HEK293 (cell line): Measurements from ENCODE around the gene COTL1.

Source experiments
- CTCF ChIA-PET: fragments of 350-600 bp; formaldehyde crosslinking; extraction: SDS; loops from one replicate; lab custom pipeline; 2021; ENCODE audit warnings: antibody characterized with exemption; lab: Yijun Ruan, JAX
- POLR2A ChIA-PET: fragments of 300-600 bp; formaldehyde crosslinking; extraction: SDS; loops from one replicate; lab custom pipeline; 2020; ENCODE audit warnings: antibody characterized with exemption, inconsistent platforms; lab: Yijun Ruan, JAX
- H3K27ac ChIP-seq: fragments of 200-500 bp; sonication (Bioruptor generic); 2 replicates; pipeline ENCODE4 v1.5.1; 2014; ENCODE audit warnings: low read depth, low read length, control low read depth, inconsistent platforms; ENCODE audit errors: extremely low read depth
- H3K36me3 ChIP-seq, 2 experiments: fragments of 200-500 bp in 1 of 2; sonication (Bioruptor generic) in 1 of 2; 1 replicate in 1 of 2; 2 replicates in 1 of 2; pipeline ENCODE4 v1.5.1; 2014 to 2017; ENCODE audit warnings: inconsistent platforms in 2 of 2, low read length in 2 of 2; ENCODE audit not compliant: control insufficient read depth in 2 of 2, insufficient read depth in 1 of 2
- H3K4me1 ChIP-seq: fragments of 200-500 bp; sonication (Bioruptor generic); 2 replicates; pipeline ENCODE4 v1.5.1; 2014; ENCODE audit warnings: mild to moderate bottlenecking, low read length, inconsistent platforms; ENCODE audit not compliant: control insufficient read depth, insufficient read depth
- H3K4me3 ChIP-seq: 2 replicates; pipeline ENCODE4 v1.5.1; 2011; ENCODE audit warnings: low read depth, mild to moderate bottlenecking, control low read depth, low read length, moderate library complexity
- H3K9me3 ChIP-seq: fragments of 200-500 bp; sonication (Bioruptor generic); 2 replicates; pipeline ENCODE4 v1.5.1; 2014; ENCODE audit warnings: low read depth, low read length, inconsistent platforms; ENCODE audit not compliant: control insufficient read depth, insufficient read depth
- ELK4 ChIP-seq: IDR thresholded peaks from 2 replicates; pipeline ENCODE4 v1.6.1; 2011; ENCODE audit warnings: mild to moderate bottlenecking, low read depth, low read length, borderline replicate concordance
- GLI4 ChIP-seq: fragments of 450-650 bp; formaldehyde crosslinking; IDR thresholded peaks from 2 replicates; pipeline ENCODE4 v1.5.1; 2016; ENCODE audit warnings: missing biosample characterization, missing genetic modification characterization
- KLF17 ChIP-seq: fragments of 450-650 bp; formaldehyde crosslinking; IDR thresholded peaks from 2 replicates; pipeline ENCODE4 v1.5.1; 2016; ENCODE audit warnings: missing biosample characterization, missing genetic modification characterization
- KLF8 ChIP-seq: fragments of 450-650 bp; formaldehyde crosslinking; IDR thresholded peaks from 2 replicates; pipeline ENCODE4 v1.5.1; 2016; ENCODE audit warnings: missing biosample characterization, missing genetic modification characterization
- YY1 ChIP-seq: fragments of 450-650 bp; formaldehyde crosslinking; IDR thresholded peaks from 2 replicates; pipeline ENCODE4 v1.5.1; 2018; ENCODE audit warnings: missing biosample characterization, missing genetic modification characterization
- ZBTB8A ChIP-seq: fragments of 450-650 bp; formaldehyde crosslinking; IDR thresholded peaks from 2 replicates; pipeline ENCODE4 v1.5.1; 2016; ENCODE audit warnings: missing biosample characterization, missing genetic modification characterization
- ZNF112 ChIP-seq: fragments of 450-650 bp; formaldehyde crosslinking; IDR thresholded peaks from 2 replicates; pipeline ENCODE4 v1.5.0; 2017; ENCODE audit warnings: missing biosample characterization, missing genetic modification characterization
- ZNF175 ChIP-seq: fragments of 450-650 bp; formaldehyde crosslinking; IDR thresholded peaks from 2 replicates; pipeline ENCODE4 v1.5.1; 2016; ENCODE audit warnings: missing biosample characterization, missing genetic modification characterization
- ZNF311 ChIP-seq: fragments of 450-650 bp; formaldehyde crosslinking; IDR thresholded peaks from 2 replicates; pipeline ENCODE4 v1.5.1; 2017; ENCODE audit warnings: missing biosample characterization, missing genetic modification characterization, borderline replicate concordance
- ZNF394 ChIP-seq: fragments of 450-650 bp; formaldehyde crosslinking; IDR thresholded peaks from 2 replicates; pipeline ENCODE4 v1.5.1; 2016; ENCODE audit warnings: missing biosample characterization, missing genetic modification characterization, mild to moderate bottlenecking, moderate library complexity, borderline replicate concordance
- ZNF423 ChIP-seq: fragments of 450-650 bp; formaldehyde crosslinking; IDR thresholded peaks from 2 replicates; pipeline ENCODE4 v1.5.1; 2016; ENCODE audit warnings: missing biosample characterization, missing genetic modification characterization
- ZNF48 ChIP-seq: fragments of 450-650 bp; formaldehyde crosslinking; IDR thresholded peaks from 2 replicates; pipeline ENCODE4 v1.5.1; 2016; ENCODE audit warnings: missing biosample characterization, missing genetic modification characterization
- ZNF548 ChIP-seq: fragments of 450-650 bp; formaldehyde crosslinking; IDR thresholded peaks from 2 replicates; pipeline ENCODE4 v1.5.1; 2016; ENCODE audit warnings: missing biosample characterization, missing genetic modification characterization
- ZNF558 ChIP-seq: fragments of 450-650 bp; formaldehyde crosslinking; IDR thresholded peaks from 2 replicates; pipeline ENCODE4 v1.5.1; 2016; ENCODE audit warnings: missing biosample characterization, missing genetic modification characterization
- ZNF571 ChIP-seq: fragments of 450-650 bp; formaldehyde crosslinking; IDR thresholded peaks from 2 replicates; pipeline ENCODE4 v1.5.0; 2017; ENCODE audit warnings: missing biosample characterization, missing genetic modification characterization
- ZNF623 ChIP-seq: fragments of 450-650 bp; formaldehyde crosslinking; IDR thresholded peaks from 2 replicates; pipeline ENCODE4 v1.5.1; 2016; ENCODE audit warnings: missing biosample characterization, missing genetic modification characterization
- ZNF768 ChIP-seq: fragments of 450-650 bp; formaldehyde crosslinking; IDR thresholded peaks from 2 replicates; pipeline ENCODE4 v1.5.1; 2018; ENCODE audit warnings: missing biosample characterization, mild to moderate bottlenecking, missing genetic modification characterization
- TF ChIP-seq, protein P1 (sequence below): fragments of 450-650 bp; formaldehyde crosslinking; IDR thresholded peaks from 2 replicates; pipeline ENCODE4 v1.5.1; 2016; ENCODE audit warnings: missing biosample characterization, missing genetic modification characterization

The COTL1 gene

GRCh38 chr16:84555418-84556196 lies 62.3 kb downstream of the COTL1 start:
- ChIA-PET POLR2A (no interaction called here), CTCF (interaction anchor here (0.8 kb wide), 1 partner anchor 230 kb away, joined by 3 read pairs; no protein-coding TSS in a partner anchor)
- H3K4me1 ChIP-seq: no peaks in the 10 kb centered on the region

DNA sequence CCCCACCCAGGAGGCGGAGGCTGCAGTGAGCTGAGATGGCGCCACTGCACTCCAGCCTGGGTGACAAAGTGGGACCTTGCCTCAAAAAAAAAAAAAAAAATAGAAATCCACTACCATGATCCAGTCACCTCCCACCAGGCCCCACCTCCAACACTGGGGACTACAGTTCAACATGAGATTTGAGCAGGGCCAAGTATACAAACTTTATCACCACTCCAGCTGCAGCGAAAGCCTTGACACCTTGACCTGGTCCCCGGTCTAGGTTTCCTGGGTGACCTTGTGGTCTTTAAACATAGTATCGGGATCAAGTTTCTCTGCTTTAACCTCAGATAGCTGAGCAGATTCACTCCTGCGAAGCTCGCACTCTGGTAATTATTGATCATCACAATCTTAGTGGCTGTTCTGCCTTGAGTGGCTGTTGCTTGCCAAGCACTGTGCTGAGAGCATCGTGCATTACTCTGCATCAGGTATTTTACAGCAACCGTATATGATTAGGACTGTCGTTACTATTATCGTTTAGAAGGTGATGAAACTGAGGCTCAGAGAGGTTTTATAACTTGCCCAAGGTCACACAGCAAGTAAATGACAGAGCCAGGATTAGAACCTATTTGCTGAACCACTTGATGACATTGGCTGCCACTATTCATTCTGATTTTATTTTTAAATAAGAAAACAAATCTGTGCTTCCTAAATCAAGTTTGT lies 63.1 kb downstream of the COTL1 start:
- CTCF ChIA-PET: interaction anchor here (0.7 to 1.2 kb wide), 3 partner anchors 21 to 231 kb away, joined by 3 read pairs; no protein-coding TSS in a partner anchor
- no peak overlapping the region for H3K4me3 ChIP-seq
- no peaks in the 10 kb centered on the region for H3K9me3 ChIP-seq
- POLR2A ChIA-PET: no interaction called here
- no peak overlapping the region for H3K27ac ChIP-seq
- H3K36me3 ChIP-seq: no peaks in the 10 kb centered on the region
- TF ChIP-seq ZNF768 (tag by site-specific recombination) (0 out of 2 replicates have a peak, but pooled peaks have one; percentile 45), ELK4 (no peak)
- no peaks in the 10 kb centered on the region for H3K4me1 ChIP-seq

More at GRCh38 chr16:84555418-84556196, 62.3 kb downstream of the COTL1 start:
- no peak overlapping the region for H3K27ac ChIP-seq
- no peaks in the 10 kb centered on the region for H3K36me3 ChIP-seq
- no peaks in the 10 kb centered on the region for H3K9me3 ChIP-seq
- no peak overlapping the region for H3K4me3 ChIP-seq
- TF ChIP-seq ZNF48 (tag by site-specific recombination): no peak

DNA sequence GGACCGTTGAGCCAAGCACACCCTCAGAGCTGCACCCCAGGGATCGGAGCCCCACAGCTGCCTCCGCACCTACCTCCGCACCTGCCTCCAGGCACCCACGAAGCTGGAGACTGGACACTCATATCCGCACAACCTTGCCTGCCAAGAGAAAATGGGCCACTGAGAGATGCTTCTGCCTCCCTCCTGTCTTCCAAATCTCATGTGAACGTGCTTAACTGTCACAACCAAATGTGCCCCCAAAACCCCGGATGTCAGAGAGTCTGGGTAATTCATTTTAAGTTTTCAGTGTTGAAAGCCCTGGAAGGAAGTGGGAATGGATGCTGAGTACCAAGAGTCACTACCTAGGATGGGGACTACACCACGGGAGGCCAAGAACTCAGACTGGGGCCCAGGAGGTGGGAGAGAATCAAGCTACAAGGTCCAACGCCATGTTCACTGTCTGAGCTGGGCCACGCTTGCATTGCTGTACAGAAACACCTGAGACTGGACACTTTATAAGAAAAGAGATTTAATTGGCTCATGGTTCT lies 63.9 kb downstream of the COTL1 start:
- Histone ChIP-seq H3K4me3 (no peak overlapping the region), H3K36me3 (no peaks in the 10 kb centered on the region), H3K9me3 (no peaks in the 10 kb centered on the region), H3K4me1 (no peaks in the 10 kb centered on the region), H3K27ac (no peak overlapping the region)
- ChIA-PET CTCF (interaction anchor here (0.7 to 1.2 kb wide), 2 partner anchors 48 to 1667 kb away, joined by 3 read pairs; no protein-coding TSS in a partner anchor), POLR2A (interaction anchor here (0.5 kb wide), 1 partner anchor 81 kb away, joined by 3 read pairs; no protein-coding TSS in a partner anchor)
- no peak for TF ChIP-seq YY1 (tag by site-specific recombination)
- TF ChIP-seq, protein P1, sequence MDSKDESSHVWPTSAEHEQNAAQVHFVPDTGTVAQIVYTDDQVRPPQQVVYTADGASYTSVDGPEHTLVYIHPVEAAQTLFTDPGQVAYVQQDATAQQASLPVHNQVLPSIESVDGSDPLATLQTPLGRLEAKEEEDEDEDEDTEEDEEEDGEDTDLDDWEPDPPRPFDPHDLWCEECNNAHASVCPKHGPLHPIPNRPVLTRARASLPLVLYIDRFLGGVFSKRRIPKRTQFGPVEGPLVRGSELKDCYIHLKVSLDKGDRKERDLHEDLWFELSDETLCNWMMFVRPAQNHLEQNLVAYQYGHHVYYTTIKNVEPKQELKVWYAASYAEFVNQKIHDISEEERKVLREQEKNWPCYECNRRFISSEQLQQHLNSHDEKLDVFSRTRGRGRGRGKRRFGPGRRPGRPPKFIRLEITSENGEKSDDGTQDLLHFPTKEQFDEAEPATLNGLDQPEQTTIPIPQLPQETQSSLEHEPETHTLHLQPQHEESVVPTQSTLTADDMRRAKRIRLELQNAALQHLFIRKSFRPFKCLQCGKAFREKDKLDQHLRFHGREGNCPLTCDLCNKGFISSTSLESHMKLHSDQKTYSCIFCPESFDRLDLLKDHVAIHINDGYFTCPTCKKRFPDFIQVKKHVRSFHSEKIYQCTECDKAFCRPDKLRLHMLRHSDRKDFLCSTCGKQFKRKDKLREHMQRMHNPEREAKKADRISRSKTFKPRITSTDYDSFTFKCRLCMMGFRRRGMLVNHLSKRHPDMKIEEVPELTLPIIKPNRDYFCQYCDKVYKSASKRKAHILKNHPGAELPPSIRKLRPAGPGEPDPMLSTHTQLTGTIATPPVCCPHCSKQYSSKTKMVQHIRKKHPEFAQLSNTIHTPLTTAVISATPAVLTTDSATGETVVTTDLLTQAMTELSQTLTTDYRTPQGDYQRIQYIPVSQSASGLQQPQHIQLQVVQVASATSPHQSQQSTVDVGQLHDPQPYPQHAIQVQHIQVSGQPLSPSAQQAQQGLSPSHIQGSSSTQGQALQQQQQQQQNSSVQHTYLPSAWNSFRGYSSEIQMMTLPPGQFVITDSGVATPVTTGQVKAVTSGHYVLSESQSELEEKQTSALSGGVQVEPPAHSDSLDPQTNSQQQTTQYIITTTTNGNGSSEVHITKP (tag by site-specific recombination): no peak
- TF ChIP-seq ZNF558 (tag by site-specific recombination): no peak

DNA sequence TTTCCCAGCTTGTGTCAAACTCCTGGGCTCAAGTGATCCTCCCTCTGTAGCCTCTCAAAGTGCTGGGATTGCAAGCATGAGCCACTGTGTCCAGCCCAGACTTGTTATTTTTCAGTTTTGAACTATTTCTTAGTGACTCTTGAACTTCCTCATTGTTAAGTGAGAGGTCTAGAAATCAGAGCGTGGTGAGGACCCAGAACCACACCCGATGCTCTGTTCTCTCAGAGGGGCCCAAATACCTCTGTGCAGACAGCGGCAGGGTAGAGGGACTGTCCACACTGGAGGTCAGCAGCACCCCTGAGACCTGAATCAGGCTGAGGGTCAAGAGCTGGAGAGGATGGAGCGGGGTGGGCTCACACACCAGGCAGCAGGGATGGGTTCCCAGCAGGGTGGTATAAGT lies 65.7 kb downstream of the COTL1 start:
- Histone ChIP-seq H3K4me1 (no peaks in the 10 kb centered on the region), H3K9me3 (no peaks in the 10 kb centered on the region), H3K36me3 (no peaks in the 10 kb centered on the region), H3K27ac (no peak overlapping the region), H3K4me3 (no peak overlapping the region)
- ChIA-PET CTCF (interaction anchor here (0.5 kb wide), 1 partner anchor 69 kb away, joined by 3 read pairs; no protein-coding TSS in a partner anchor), POLR2A (no interaction called here)
- TF ChIP-seq ZNF112 (tag by site-specific recombination) (no peak), ZNF571 (tag by site-specific recombination) (no peak), KLF8 (tag by site-specific recombination) (no peak), ZNF548 (no peak), ZNF394 (tag by site-specific recombination) (no peak), ZNF311 (tag by site-specific recombination) (no peak), ZNF175 (tag by site-specific recombination) (no peak), KLF17 (tag by site-specific recombination) (no peak), ZNF423 (tag by site-specific recombination) (no peak), GLI4 (tag by site-specific recombination) (no peak), ELK4 (no peak), ZNF623 (tag by site-specific recombination) (no peak), ZBTB8A (no peak)
